NK-92 treated with Interleukin-12 subunit alpha and Interleukin-12 subunit beta, amount 100 ng/mL, for 24 hours (cell line): ENCODE measurements around the gene GPC6.

ENCODE experiments used
- DNase-seq: peaks from one replicate; lab custom pipeline; 2025; lab: John Stamatoyannopoulos, UW

GPC6 gene

DNA sequence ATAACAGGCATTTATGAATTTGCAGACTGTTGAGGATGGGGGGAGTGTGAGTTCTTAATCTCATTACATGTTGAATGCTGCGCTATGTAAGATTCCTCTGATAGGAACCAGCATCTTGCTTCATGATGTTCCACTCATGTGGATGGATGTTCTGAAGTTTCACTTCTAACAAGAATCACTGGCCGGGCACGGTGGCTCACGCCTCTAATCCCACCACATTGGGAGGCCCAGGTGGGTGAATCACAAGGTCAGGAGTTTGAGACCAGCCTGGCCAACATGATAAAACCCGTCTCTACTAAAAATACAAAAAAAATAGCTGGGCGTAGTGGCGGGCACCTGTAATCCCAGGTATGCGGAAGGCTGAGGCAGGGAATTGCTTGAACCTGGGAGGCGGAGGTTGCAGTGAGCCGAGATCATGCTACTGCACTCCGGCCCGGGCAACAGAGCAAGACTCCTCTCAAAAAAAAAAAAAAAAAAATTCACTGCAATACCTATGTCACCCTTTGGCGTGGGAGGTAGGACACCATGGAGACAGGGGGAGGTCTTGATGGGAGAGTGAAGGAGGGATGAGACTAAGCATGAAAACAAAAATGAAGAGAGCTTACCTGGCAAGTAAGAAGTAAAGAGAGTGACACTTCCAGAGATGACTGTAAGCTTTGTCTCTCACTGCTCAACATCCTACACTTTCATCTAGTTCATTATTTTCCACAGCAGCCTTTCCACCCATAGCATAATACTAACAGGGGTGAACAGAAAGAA, 1119.8 kb downstream of the GPC6 start:
- DNase-seq, result no peak

DNA sequence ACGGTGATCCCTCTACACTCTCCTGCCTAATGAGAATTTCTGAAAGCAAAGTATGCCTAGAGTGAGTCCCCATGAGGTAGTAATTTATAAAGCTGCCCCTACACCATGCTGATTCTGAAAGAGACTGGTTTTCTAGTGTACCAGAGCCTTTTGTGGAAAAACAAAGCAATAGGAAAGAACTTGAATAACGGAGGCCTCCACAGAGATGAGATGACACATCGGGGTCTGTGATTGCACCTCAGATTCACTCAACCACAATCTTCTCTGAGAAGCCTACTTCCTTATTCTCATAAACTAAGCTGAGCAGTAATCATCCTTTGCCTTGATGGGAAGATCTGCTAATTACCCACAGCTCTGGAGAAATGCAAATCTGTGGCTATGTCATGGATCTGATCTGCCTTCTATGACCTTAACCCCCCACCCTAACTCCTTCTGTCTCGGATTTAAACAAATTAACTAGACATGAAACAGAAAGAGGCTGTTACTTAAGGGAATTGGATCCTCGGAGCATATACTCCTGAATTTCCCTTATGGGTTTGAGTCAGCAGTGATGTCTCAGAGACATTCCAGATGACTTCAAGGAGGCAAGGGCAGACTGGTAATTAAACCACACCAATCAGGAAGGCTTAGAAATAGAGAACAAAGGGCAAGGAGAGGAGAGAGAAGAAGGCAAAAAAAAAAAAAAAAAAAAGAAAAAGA, 1124.8 kb downstream of the GPC6 start:
- no peak for DNase-seq

GRCh38 chr13:94352057-94352456, 1125.5 kb downstream of the GPC6 start:
- DNase-seq, result no peak

DNA sequence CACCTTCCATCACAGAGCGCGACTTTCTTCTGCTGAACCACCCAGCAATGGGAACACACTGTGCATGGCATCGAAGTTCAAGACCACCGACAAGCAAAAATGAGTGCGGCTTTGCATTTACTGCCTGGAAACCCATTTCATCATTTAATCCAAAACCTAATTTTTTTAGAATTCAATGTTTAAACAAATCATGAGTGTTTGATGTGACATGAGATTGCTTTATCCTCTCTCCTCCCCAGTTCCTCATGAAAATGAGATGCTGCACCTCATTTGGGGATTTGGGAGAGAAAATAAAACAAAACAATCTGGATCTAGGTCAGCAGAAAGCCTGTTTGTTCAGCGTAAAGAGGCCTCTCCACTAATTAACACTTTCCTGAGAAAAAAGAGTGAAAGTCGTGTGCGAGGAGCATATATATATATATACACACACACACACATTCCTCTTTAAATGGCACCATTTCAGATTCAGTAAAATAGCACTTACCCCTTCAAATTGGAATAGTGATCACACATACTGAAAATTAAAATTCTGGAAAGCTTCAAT, 1126.6 kb downstream of the GPC6 start:
- no peak for DNase-seq

DNA sequence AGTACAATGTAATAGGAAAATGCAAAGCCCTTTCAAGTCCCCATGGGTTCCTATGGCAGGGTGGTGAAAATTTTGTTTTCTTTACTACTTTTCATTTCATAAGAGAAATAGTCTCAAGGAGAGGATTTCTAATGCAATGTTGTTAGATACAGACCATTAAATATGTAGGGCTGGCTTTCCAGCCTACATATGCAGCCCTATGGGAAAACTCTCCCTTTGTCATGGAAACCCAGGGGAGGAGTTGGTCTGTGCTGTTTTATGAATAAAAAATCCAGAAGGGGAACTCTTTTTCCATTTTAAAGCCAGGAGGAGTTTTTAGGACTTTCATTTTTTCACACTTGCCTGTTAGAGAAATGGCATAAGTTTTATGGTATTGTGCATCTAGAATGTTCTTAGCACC, 1133.3 kb downstream of the GPC6 start:
- DNase-seq, result no peak

DNA sequence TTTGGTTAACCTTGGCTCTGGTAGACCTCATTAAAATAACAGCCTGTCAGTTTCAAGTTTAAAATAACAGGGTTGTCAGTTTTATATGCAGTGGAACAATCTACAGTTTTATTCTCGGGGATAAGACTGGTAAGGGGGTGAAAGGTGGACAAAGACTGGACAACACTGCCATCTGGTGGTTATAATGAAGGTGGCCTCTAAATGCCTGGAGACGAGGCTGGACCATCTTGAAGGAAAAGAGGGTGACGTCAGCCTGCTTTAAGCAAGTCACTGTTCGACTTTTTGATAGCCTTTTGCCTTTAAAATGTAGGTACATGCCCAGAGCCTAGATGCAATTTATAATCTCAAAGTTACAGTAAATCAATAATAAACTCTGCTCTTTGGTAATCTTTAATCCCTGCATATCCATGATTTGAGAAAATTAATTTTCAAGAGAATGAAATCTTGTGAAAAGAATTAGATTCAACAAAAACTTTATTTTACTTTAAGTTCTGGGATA, 1135.9 kb downstream of the GPC6 start:
- DNase-seq, result peak; percentile 10

DNA sequence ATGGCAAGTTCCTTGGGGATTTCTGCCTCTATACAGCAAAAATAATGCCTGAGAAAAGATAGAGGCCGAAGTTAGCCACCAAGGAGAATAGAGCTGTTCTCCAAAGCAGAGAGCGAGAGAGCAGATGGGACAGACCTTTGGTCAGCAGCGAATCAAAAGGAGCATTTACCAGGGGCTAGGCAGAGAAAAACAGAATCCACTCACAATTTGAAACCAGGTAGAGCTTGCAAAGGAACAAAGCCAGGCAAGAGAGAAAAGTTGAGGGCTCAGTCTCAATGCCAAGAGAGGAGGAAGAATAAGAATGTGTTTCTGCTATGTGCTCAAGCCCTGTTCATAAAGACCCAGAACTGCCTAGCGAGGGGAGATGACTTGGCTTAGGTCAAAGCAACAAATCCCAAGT, 1140.1 kb downstream of the GPC6 start:
- no peak for DNase-seq

GRCh38 chr13:94369972-94370436, 1143.4 kb downstream of the GPC6 start:
- no peak for DNase-seq

GRCh38 chr13:94371855-94372254, 1145.2 kb downstream of the GPC6 start:
- no peak for DNase-seq

GRCh38 chr13:94382517-94382916, 1155.9 kb downstream of the GPC6 start:
- DNase-seq, result no peak

DNA sequence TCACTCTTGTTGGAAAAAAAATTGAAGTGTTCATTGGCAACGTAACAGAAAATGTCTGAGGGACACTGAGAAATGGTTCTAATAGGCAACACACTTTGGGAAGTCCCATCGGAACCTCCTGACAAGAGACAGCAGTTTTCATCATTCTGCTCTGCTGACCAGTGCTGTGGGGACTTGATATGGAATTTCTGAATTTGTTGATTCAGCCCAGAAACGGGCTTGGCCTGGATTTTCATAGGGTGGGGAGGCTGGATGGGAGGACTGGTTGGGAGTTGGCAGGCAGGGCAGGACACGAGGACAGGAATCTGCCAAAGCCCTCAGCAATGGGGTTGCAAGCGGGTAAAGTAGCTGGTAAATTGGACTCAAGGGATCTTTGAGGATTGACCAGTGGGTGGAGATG, 1156.4 kb downstream of the GPC6 start:
- no peak for DNase-seq

- DNase-seq, result no peak
Measured at GRCh38 chr13:94384231-94384905, 1157.8 kb downstream of the GPC6 start.

- no peak for DNase-seq
Measured at GRCh38 chr13:94387047-94387446, 1160.4 kb downstream of the GPC6 start.

- DNase-seq, result no peak
Measured at GRCh38 chr13:94389604-94390351, 1163.2 kb downstream of the GPC6 start.

- no peak for DNase-seq
Measured at GRCh38 chr13:94390881-94391280, 1164.3 kb downstream of the GPC6 start.

- no peak for DNase-seq
Measured at GRCh38 chr13:94394723-94395122, 1168.1 kb downstream of the GPC6 start.

DNA sequence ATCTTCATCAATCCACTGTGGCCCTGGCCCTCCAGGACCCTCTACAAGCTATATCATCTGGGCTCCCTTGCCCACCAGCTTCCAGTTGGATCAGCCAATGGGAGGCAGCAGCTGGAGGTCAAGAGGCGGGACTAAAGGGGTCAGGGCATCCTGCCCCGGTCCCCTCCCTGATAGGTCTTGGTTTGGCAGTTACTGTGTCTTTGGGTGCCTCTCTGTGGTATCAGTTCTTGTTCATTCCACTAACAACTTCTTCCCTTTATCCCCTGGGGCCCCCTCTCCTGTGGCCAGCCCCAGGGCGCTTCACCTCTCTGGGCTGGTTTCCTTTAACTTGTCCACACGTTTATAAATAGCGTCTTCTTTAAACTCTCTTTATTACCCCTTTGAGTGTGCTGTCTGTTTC, 1169.3 kb downstream of the GPC6 start:
- DNase-seq, result no peak

DNA sequence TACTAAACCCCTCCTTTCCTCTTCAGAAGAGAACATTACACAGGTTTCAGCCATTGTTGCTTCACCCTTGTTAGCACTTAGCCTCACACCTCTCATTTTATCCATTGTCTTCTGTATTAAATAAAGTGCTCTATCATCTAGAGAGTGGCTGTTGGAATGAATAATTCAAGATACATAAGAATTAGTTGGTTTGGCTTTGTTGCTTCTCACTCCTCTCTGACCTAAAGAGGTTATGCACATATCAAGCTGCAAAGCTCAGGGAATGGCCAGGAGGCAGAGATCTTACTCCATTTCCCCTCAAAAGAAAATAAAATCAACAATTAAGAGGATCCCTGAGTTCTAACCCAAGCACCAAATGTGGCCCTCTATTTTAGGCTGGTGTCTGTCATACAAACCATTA, 1173.2 kb downstream of the GPC6 start:
- no peak for DNase-seq

- no peak for DNase-seq
Measured at GRCh38 chr13:94400874-94401273, 1174.3 kb downstream of the GPC6 start.

- no peak for DNase-seq
Measured at GRCh38 chr13:94408314-94409036, 1181.9 kb downstream of the GPC6 start.

DNA sequence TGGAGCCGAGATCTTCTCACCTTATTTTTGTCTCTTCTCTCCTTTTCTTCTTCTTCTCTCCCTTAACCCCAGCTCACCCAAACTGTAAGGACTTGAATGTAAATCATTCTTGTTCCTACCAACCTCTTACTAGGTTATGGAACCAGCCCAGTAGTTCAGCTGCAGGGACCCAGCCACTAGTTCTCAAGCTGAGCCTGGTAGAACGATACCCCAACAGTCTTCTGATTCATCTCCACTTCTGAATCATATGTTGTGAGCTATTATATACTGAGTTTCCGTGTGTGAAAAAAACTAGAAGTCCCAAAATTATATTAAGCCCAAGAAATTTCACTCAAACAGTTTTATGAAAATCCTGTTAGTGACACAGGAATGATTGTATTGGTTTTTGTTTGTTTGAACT, 1185.1 kb downstream of the GPC6 start:
- DNase-seq, result no peak
